ENCODE results near the gene ZNF14.
"Not testable (repeated sequence)": the region's sequence is repeated elsewhere in the genome, so short reads cannot be mapped to it uniquely, and the experiment has no call there.

Gene ZNF14

GRCh38 chr19:19732579-19733501 lies at the start of gene ZNF14:
ZNF14 (minus strand) TSS chr19:19733112; CDS start chr19:19732958, 154 bp downstream.
- peak; percentile 96 for DNase-seq (ENCODE audit: low read depth)

- DNase-seq (ENCODE audit: low read depth) = not testable (repeated sequence)
Observed at GRCh38 chr19:19781791-19782190, 48.9 kb upstream of the ZNF14 start.

- DNase-seq (ENCODE audit: low read depth) = no peak
Observed at GRCh38 chr19:19778666-19779065, 45.8 kb upstream of the ZNF14 start.

DNA sequence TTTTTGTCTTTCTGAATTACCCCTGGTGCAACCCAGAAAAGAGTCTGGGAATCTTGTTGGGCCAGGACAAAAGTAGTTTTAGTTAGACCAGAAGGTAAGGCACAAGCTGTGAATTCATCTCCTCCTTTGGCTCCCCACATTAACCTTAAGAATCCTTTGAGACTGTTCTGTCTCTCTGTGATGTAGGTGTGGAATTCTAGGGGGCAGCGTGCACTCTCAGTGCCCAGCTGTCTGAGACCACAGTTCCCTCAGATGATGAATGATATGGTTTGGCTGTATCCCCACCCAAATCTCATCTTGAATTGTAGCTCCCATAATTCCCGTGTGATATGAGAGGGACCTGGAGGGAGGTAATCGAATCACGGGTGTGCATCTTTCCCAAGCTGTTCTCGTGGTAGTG lies 44.8 kb upstream of the ZNF14 start:
- no peak for DNase-seq (ENCODE audit: low read depth)

GRCh38 chr19:19776206-19777008 lies 43.5 kb upstream of the ZNF14 start:
- peak; percentile 97 for DNase-seq (ENCODE audit: low read depth)

DNA sequence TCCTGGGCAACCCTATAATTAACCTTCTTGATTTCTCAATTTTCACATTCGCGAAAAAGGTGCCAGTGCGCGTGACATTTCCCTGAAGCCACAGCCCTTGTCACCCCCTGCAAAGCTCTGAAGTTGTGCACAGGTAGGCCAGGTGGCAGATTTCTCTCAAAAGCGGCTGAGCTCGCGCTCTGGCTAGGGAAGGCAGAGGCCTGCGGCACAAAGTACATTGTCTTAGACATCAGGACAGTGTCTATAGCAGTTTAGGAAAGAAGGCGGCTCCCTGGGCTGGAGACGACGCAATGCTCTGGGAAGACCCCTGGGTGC lies 42.9 kb upstream of the ZNF14 start:
- DNase-seq (ENCODE audit: low read depth) = peak; percentile 4

DNA sequence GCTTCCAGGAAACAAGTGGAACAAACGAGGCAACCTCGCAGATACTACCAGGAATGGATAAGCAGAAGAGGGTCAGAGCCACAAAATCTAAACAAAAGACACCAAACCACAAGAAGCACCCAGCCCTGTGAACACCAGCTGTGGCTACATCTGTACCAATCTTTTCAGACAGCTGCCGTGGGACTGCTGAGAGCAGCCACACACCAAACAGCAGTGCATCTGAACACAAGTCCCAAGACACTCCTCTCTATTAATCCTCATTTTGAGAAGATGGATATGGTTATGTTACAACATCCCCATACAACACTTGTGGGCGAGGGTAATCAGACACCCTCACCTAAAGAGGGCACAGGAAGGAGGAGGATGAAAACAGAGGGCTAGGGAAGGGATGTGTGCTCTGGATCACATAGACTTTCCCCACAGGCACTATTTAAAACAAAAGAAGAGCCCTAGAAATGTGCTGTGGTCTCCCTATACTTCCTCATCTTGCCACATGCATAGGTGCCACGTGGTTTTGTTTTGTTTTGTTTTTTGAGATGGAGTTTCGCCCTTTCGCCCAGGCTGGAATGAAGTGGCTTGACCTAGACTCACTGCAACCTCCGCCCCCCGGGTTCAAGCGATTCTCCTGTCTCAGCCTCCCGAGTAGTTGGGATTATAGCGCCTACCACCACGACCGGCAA lies 41.6 kb upstream of the ZNF14 start:
- no peak for DNase-seq (ENCODE audit: low read depth)

DNA sequence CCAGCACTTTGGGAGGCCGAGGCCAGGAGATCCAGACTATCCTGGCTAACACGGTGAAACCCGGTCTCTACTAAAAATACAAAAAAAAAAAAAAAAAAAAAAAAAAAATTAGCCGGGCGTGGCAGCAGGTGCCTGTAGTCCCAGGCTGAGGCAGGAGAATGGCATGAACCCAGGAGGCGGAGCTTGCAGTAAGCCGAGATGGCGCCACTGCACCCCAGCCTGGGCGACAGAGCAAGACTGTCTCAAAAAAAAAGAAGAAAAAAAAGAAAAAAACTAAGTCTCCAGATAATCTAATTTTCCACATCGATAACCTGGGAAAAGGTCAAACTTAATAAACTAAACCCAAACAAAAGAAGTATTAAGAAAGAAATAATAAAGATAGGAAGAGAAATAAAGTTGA lies 39.1 kb upstream of the ZNF14 start:
- DNase-seq (ENCODE audit: low read depth) = not testable (repeated sequence)

GRCh38 chr19:19769971-19770370 lies 37.1 kb upstream of the ZNF14 start:
- DNase-seq (ENCODE audit: low read depth) = not testable (repeated sequence)

GRCh38 chr19:19758164-19758563 lies 25.3 kb upstream of the ZNF14 start:
- DNase-seq (ENCODE audit: low read depth) = no peak

DNA sequence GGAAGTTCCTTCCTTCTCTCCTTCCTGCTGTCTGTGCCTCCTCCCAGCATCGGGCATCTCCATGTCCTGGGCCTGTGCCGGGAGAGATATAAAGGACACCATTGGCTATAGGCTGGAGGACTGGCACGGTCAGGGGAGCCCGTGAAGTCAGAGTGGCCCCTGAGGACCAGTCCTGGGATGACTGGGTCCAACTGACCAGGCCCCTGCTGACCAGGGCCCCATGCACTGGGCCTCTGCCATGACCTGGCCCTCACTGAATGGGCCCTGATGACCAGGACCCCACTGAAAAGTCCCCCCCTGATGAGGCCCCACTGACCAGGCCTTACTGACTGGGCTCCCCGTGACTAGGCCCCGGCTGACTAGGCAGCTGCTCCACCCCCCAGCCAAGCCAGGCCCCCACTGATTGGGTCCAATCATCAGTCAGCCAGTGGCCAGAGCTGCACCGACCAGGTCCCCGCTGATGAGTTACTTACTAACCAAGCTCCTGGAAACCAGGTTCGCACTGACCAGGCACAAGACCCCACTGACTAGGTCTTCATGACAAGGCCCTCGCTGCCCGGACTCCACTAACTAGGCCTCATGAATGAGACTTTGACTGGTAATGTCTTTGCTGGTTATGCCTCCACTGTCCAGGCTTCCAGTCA lies 20.0 kb upstream of the ZNF14 start:
- no peak for DNase-seq (ENCODE audit: low read depth)

DNA sequence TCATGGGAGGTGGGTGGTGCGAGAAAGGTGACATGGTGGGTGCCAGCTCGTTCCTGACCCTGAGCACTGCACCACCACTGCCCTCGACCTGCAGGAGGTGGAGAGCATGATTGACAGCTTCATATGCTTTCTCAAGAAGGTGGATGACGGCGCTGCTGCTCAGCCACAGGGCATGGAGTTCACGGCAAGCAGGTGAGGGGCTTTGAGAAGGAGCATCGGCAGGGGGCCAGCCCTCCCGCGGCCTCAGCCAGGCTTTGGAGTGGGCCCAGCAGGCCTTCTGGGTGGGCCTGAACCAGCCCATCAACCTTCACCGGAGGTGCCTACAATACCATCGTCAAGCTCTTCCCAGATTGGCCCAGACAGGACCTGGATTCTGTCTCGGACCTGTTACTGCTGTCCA lies 18.9 kb upstream of the ZNF14 start:
- no peak for DNase-seq (ENCODE audit: low read depth)

GRCh38 chr19:19750842-19751790 lies 18.2 kb upstream of the ZNF14 start:
- no peak for DNase-seq (ENCODE audit: low read depth)

DNA sequence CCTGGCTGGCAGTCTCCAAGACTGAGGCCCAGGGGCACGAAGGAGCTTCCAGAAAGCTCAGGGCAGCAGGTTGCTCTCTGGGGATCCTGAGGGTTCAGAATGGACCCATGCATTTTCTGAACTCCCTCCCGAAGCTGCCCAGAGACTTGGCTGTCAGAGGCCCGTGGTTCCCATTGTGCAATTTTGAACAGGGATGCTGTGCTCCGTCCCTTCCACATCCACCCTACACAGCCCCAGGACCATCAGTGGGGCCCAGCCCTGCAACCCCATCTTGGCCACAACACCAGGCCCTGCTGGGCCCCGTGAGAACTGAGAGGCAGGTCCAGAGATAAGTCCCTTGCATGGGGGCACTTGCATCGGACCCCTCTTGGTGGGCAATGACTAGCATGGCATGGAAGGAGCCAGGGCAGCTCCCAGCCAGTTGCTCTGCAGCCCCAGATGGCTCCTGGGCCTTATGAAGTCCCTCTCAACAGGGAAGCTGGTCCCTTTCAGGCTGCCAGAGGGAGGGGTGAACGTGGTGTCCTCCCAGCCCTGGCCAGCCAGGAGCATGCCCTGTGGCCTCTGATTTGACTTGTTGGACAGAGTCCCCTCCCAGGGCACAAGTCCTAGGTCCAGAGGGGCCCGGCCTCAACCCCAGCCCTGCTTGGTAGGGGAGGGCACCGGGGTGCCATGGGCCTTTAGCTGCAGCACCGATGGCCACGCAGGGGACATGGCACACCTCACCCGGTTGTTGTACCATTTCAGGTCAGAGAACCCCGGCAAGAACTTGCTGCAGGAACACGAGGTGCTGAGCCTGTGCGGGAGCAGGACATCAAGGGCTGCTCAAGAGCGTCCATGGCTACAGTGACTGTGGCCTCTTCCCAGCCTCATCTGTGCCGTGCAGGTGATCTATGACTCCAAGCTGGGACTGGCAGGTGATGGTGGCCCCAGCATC lies 17.3 kb upstream of the ZNF14 start:
- no peak for DNase-seq (ENCODE audit: low read depth)

- DNase-seq (ENCODE audit: low read depth) = no peak
Observed at GRCh38 chr19:19749117-19749907, 16.4 kb upstream of the ZNF14 start.

DNA sequence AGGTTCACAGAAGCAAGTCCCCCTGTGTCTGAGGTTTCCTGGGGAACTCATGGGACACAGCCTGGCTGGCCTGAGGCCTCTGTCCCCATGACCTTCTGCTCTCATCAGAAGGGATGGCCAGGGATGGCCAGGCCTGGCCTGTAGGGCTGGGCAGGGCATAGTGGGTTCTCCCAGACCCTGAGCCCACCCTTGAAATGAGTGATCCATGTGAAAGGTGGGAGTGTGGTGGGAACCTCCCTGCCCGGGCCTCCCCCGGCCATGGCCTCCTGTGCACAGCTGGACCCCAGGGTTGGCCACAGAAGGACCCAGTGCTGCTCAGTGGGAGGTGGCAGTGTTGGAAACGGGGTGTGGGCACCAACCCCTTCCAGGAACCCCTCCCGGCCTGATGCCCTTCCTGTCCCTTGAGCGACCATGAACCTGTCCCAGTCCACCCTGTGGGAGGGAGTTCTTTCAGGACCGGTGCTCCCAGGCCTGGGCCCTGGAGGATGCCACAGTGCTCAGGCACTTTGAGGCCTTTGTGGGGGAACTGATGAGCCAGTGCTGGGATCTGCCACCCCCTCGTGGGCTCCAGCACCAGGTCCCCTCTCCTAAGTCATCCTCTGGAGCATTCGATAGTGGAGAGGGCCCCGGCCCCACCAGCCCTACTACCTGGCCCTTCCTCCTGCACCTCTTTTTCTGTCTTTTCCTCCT lies 15.5 kb upstream of the ZNF14 start:
- no peak for DNase-seq (ENCODE audit: low read depth)

DNA sequence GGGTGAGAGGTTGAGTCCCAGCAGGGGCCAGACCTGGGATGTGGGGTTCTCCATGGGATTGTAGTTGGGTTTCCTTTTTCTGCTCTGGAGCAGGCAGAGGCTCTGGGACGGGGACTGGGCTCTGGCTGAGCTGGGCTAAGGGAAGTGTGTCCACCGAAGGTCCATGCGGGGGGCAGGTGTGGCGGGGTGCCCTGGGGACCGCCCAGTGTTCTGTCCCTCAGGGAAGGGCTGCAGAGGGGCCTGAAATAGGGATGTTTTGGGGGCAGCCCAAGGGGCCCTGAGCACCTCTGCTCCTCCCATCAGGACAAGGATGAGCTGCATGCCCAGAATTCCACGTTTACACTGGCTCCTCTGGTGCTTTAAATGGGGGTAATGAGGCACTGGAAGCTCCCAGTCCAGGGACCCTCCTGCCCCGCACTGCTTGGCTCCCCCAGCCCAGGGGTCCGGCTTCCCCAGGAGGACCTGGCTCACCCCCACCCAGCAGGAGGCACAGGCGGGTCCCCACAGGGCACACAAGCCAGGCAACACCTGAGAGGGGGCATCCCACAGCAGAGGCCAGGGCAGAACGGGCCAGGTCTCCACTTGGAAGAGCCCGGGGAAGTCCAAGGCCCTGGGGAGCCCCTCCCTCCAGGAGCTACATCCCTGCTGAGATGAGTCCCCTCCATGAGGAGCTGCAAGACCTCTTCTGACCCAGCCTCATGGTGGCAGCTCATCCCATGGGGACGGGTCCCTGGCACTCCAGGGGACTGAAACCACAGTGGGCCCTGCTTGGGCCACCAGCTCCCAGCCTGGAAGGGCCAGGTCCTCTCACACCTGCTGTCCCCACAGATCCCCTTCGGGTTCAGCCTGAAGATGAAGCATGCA lies 14.7 kb upstream of the ZNF14 start:
- no peak for DNase-seq (ENCODE audit: low read depth)
